T-cell (primary cell): ENCODE measurements around the gene MMAB. TPM values are rescaled to one million over a fixed set of nuclear protein-coding genes. Genes with fewer than 3 reads are reported as not detected.

Source experiments
- ATAC-seq, 4 experiments: fragments of 200-7000 bp in 3 of 4; fragments of 150-1000 bp in 1 of 4; cut with Tn5 transposase; replicated peaks in 1 of 4; 1 replicate in 3 of 4; 2 replicates in 1 of 4; pipeline ENCODE4 v1.10.0; 2021; ENCODE audit warnings: moderate library complexity in 3 of 4, mild to moderate bottlenecking in 2 of 4, moderate number of reproducible peaks in 1 of 4
- CTCF ChIA-PET, 2 donors: fragments of 300-600 bp; sonication (Branson Sonifier 250); formaldehyde crosslinking; loops; one replicate each; lab custom pipeline; 2022; ENCODE audit warnings: antibody characterized with exemption in 2 of 2; lab: Charles Lee
- POLR2A ChIA-PET, 2 donors: fragments of 300-600 bp; sonication (Branson Sonifier 250); formaldehyde crosslinking; loops; one replicate each; lab custom pipeline; 2022; ENCODE audit warnings: antibody characterized with exemption in 2 of 2; lab: Charles Lee
- DNase-seq, 35 experiments: peaks; one replicate each; pipeline versions ENCODE4 v3.0.0 to v3.0.0-alpha.2; 2013 to 2023
- H3K27ac ChIP-seq: one replicate; pipeline ENCODE4 v1.5.1; 2013; ENCODE audit warnings: low read length
- H3K27me3 ChIP-seq, 2 experiments: replicated peaks in 1 of 2; 1 replicate in 1 of 2; 2 replicates in 1 of 2; pipeline versions ENCODE4 v1.6.1 to v1.7.0; 2013; ENCODE audit warnings: low read length in 1 of 2, mixed read lengths in 1 of 2; ENCODE audit not compliant: control insufficient read depth in 2 of 2, insufficient read depth in 2 of 2; ENCODE audit errors: extremely low read depth in 1 of 2
- H3K36me3 ChIP-seq, 2 donors: 1 replicate in 1 of 2; 2 replicates in 1 of 2; pipeline versions ENCODE4 v1.6.1 to v1.7.0; 2013; ENCODE audit warnings: low read length in 1 of 2; ENCODE audit not compliant: control insufficient read depth in 2 of 2, insufficient read depth in 1 of 2; ENCODE audit errors: extremely low read depth in 1 of 2
- H3K4me1 ChIP-seq, 2 experiments: 1 replicate in 1 of 2; 2 replicates in 1 of 2; pipeline versions ENCODE4 v1.6.1 to v1.7.0; 2013; ENCODE audit warnings: low read length in 2 of 2, mixed read lengths in 1 of 2; ENCODE audit not compliant: insufficient read depth in 2 of 2, control insufficient read depth in 1 of 2; ENCODE audit errors: extremely low read depth in 1 of 2
- H3K4me3 ChIP-seq, 2 donors: 1 replicate in 1 of 2; 2 replicates in 1 of 2; pipeline versions ENCODE4 v1.5.1 to v1.7.0; 2013; ENCODE audit warnings: mild to moderate bottlenecking in 2 of 2, low read length in 1 of 2, moderate library complexity in 1 of 2; ENCODE audit not compliant: control insufficient read depth in 1 of 2; ENCODE audit errors: extremely low read depth in 1 of 2
- H3K9me3 ChIP-seq: 2 replicates; pipeline ENCODE4 v1.7.0; 2013
- H3K27ac Mint-ChIP-seq, 2 donors: one replicate each; pipeline ENCODE4 v1.8.0; 2020 to 2021; ENCODE audit warnings: mild to moderate bottlenecking in 2 of 2, mixed read lengths in 2 of 2
- H3K27me3 Mint-ChIP-seq, 2 donors: one replicate each; pipeline ENCODE4 v1.8.0; 2021 to 2022; ENCODE audit warnings: mixed read lengths in 2 of 2
- H3K36me3 Mint-ChIP-seq: one replicate; pipeline ENCODE4 v1.8.0; 2021; ENCODE audit warnings: mixed read lengths
- H3K4me1 Mint-ChIP-seq, 3 donors: one replicate each; pipeline ENCODE4 v1.8.0; 2020 to 2022; ENCODE audit warnings: mixed read lengths in 3 of 3, mild to moderate bottlenecking in 1 of 3
- H3K4me3 Mint-ChIP-seq, 3 donors: one replicate each; pipeline ENCODE4 v1.8.0; 2020 to 2022; ENCODE audit warnings: mild to moderate bottlenecking in 3 of 3, mixed read lengths in 3 of 3, moderate library complexity in 3 of 3
- H3K9me3 Mint-ChIP-seq, 3 donors: one replicate each; pipeline ENCODE4 v1.8.0; 2020 to 2022; ENCODE audit warnings: mixed read lengths in 3 of 3
- WGBS: methylation state at CpG from one replicate; pipeline ENCODE4 v1.1.5; 2013; ENCODE audit warnings: missing lambda C conversion rate; ENCODE audit not compliant: insufficient coverage; 5-methylcytosine and 5-hydroxymethylcytosine counted together
- total RNA-seq, 35 experiments: library from RNA in 6 of 35; stranded (reverse) in 6 of 35; fragments of 120-200 nt in 1 of 35; gene quantifications; one replicate each; pipeline versions ENCODE4 v1.2.1 to v1.2.4 and lab custom pipeline; 2013 to 2026

MMAB gene
- total RNA-seq, 5 donors from 2014 or later (not counting 1 experiment from before 2014, with no cell fraction given), result 11.4 to 23.2 (median 15.2) TPM

- H3K27ac Mint-ChIP-seq, result peak overlapping the region in 1 of 2 donors; percentile 59
Measured at GRCh38 chr12:109544955-109545531, 28.3 kb downstream of the MMAB start.

GRCh38 chr12:109542876-109543275 is 30.4 kb downstream of the MMAB start:
- DNase-seq (no peak), ATAC-seq (no peak)
- H3K4me3 Mint-ChIP-seq, result no peak overlapping the region
- ChIA-PET CTCF (no interaction called here), POLR2A (no interaction called here)
- no peaks in the 10 kb centered on the region for H3K36me3 ChIP-seq
- peaks cover 3 to 20% of the 10 kb centered on the region in 2 experiments for H3K4me1 ChIP-seq
- H3K4me1 Mint-ChIP-seq, result peaks cover 8 to 13% (median 9%) of the 10 kb centered on the region in 3 donors
- peaks cover 3% of the 10 kb centered on the region for H3K36me3 Mint-ChIP-seq
- peaks cover 12 to 16% of the 10 kb centered on the region in 2 donors for H3K27me3 Mint-ChIP-seq
- 91% methylated on average over 5 of the region's 6 CpGs for WGBS
- H3K9me3 ChIP-seq, result no peaks in the 10 kb centered on the region
- no peak overlapping the region for H3K27ac ChIP-seq
- no peak overlapping the region for H3K4me3 ChIP-seq
- no peak overlapping the region for H3K27ac Mint-ChIP-seq
- no peaks in the 10 kb centered on the region for H3K9me3 Mint-ChIP-seq
- peaks cover 0 to 22% of the 10 kb centered on the region in 2 experiments for H3K27me3 ChIP-seq

More at GRCh38 chr12:109544955-109545531, 28.3 kb downstream of the MMAB start:
- DNase-seq (peak in 19 of 35 experiments; percentile 4 to 41 (median 12)), ATAC-seq (peak in 3 of 4 experiments; percentile 32 to 70 (median 53))
- Histone ChIP-seq H3K4me1 (peaks cover 3 to 20% of the 10 kb centered on the region in 2 experiments), H3K27ac (peak overlapping the region; percentile 34), H3K36me3 (no peaks in the 10 kb centered on the region), H3K27me3 (peaks cover 0 to 33% of the 10 kb centered on the region in 2 experiments), H3K9me3 (no peaks in the 10 kb centered on the region), H3K4me3 (no peak overlapping the region)
- Mint-ChIP-seq H3K27me3 (peaks cover 16 to 29% of the 10 kb centered on the region in 2 donors), H3K36me3 (no peaks in the 10 kb centered on the region), H3K9me3 (no peaks in the 10 kb centered on the region), H3K4me3 (no peak overlapping the region), H3K4me1 (peaks cover 8 to 13% (median 9%) of the 10 kb centered on the region in 3 donors)
- 30% methylated on average over 3 of the region's 7 CpGs for WGBS
- POLR2A ChIA-PET, result no interaction called here
- CTCF ChIA-PET, result no interaction called here

GRCh38 chr12:109542014-109542413 is 31.3 kb downstream of the MMAB start:
- Mint-ChIP-seq H3K27me3 (peaks cover 4 to 7% of the 10 kb centered on the region in 2 donors), H3K4me3 (no peak overlapping the region), H3K27ac (no peak overlapping the region), H3K4me1 (peaks cover 8 to 13% (median 9%) of the 10 kb centered on the region in 3 donors), H3K36me3 (peaks cover 3% of the 10 kb centered on the region), H3K9me3 (no peaks in the 10 kb centered on the region)
- WGBS, result no CpG with 5 or more reads among the region's 2 CpGs
- no peak for ATAC-seq
- Histone ChIP-seq H3K9me3 (no peaks in the 10 kb centered on the region), H3K4me3 (no peak overlapping the region), H3K36me3 (no peaks in the 10 kb centered on the region), H3K4me1 (peaks cover 3 to 20% of the 10 kb centered on the region in 2 experiments), H3K27ac (no peak overlapping the region), H3K27me3 (peaks cover 0 to 13% of the 10 kb centered on the region in 2 experiments)
- ChIA-PET POLR2A (no interaction called here), CTCF (no interaction called here)
- DNase-seq, result no peak

GRCh38 chr12:109541413-109541726 is 31.9 kb downstream of the MMAB start:
- Histone ChIP-seq H3K27ac (no peak overlapping the region), H3K4me3 (no peak overlapping the region), H3K4me1 (peaks cover 3 to 20% of the 10 kb centered on the region in 2 experiments), H3K36me3 (no peaks in the 10 kb centered on the region), H3K27me3 (peaks cover 0 to 8% of the 10 kb centered on the region in 2 experiments), H3K9me3 (no peaks in the 10 kb centered on the region)
- ChIA-PET CTCF (no interaction called here), POLR2A (no interaction called here)
- no peak overlapping the region for H3K4me3 Mint-ChIP-seq
- ATAC-seq (no peak), DNase-seq (no peak)
- H3K27ac Mint-ChIP-seq, result no peak overlapping the region
- H3K27me3 Mint-ChIP-seq, result peaks cover 0 to 2% of the 10 kb centered on the region in 2 donors
- peaks cover 8 to 13% (median 9%) of the 10 kb centered on the region in 3 donors for H3K4me1 Mint-ChIP-seq
- no peaks in the 10 kb centered on the region for H3K9me3 Mint-ChIP-seq
- 85% methylated on average over 4 of the region's 4 CpGs for WGBS
- peaks cover 7% of the 10 kb centered on the region for H3K36me3 Mint-ChIP-seq

- H3K27me3 ChIP-seq, result peaks cover 0 to 3% of the 10 kb centered on the region in 2 experiments
- Mint-ChIP-seq H3K4me1 (peaks cover 8 to 13% (median 9%) of the 10 kb centered on the region in 3 donors), H3K27ac (no peak overlapping the region), H3K27me3 (no peaks in the 10 kb centered on the region), H3K36me3 (peaks cover 13% of the 10 kb centered on the region), H3K4me3 (no peak overlapping the region), H3K9me3 (no peaks in the 10 kb centered on the region)
- no peak overlapping the region for H3K27ac ChIP-seq
- WGBS, result 93% methylated on average over 13 of the region's 16 CpGs
- H3K4me3 ChIP-seq, result no peak overlapping the region
- POLR2A ChIA-PET, result no interaction called here
- ATAC-seq (no peak), DNase-seq (no peak)
- CTCF ChIA-PET, result no interaction called here
- H3K36me3 ChIP-seq, result no peaks in the 10 kb centered on the region
- no peaks in the 10 kb centered on the region for H3K9me3 ChIP-seq
- H3K4me1 ChIP-seq, result peaks cover 3 to 15% of the 10 kb centered on the region in 2 experiments
Measured at GRCh38 chr12:109540526-109541412, 32.5 kb downstream of the MMAB start.

- no peaks in the 10 kb centered on the region for H3K9me3 ChIP-seq
- CTCF ChIA-PET, result no interaction called here
- Mint-ChIP-seq H3K9me3 (no peaks in the 10 kb centered on the region), H3K27me3 (no peaks in the 10 kb centered on the region), H3K27ac (no peak overlapping the region), H3K4me1 (peaks cover 0 to 4% (median 0%) of the 10 kb centered on the region in 3 donors), H3K4me3 (no peak overlapping the region), H3K36me3 (peaks cover 25% of the 10 kb centered on the region)
- no peaks in the 10 kb centered on the region for H3K27me3 ChIP-seq
- whole genome bisulfite sequencing, result 66% methylated on average over 7 of the region's 9 CpGs
- DNase-seq (no peak), ATAC-seq (no peak)
- no peaks in the 10 kb centered on the region for H3K36me3 ChIP-seq
- no peak overlapping the region for H3K4me3 ChIP-seq
- POLR2A ChIA-PET, result no interaction called here
- no peak overlapping the region for H3K27ac ChIP-seq
- peaks cover 0 to 2% of the 10 kb centered on the region in 2 experiments for H3K4me1 ChIP-seq
Measured at GRCh38 chr12:109539508-109539907, 33.8 kb downstream of the MMAB start.
